HepG2 (cell line): ENCODE measurements around the gene PPP4R2. TPM values are rescaled to one million over a fixed set of nuclear protein-coding genes. Genes with fewer than 3 reads are reported as not detected.

Experiments
- ATAC-seq: fragments of 200-7000 bp; cut with Tn5 transposase; 3 replicates; pipeline ENCODE4 v1.9.1; 2020; ENCODE audit warnings: mild to moderate bottlenecking, moderate library complexity
- BruUV-seq: library from RNA; stranded (reverse); fragments of 400-500 nt; replicated peaks from 2 replicates; lab custom pipeline; 2021; lab: Mats Ljungman, UMichigan
- CTCF ChIA-PET: fragments of 300-600 bp; formaldehyde crosslinking; extraction: SDS; loops from one replicate; lab custom pipeline; 2021; ENCODE audit warnings: low total read pairs, inconsistent platforms, low intra/inter-chr PET ratio; lab: Yijun Ruan, JAX
- POLR2A ChIA-PET: fragments of 350-600 bp; sonication (Branson Sonifier 250); formaldehyde crosslinking; loops from one replicate; lab custom pipeline; 2020; ENCODE audit warnings: antibody characterized with exemption, inconsistent platforms; lab: Yijun Ruan, JAX
- DNase-seq: peaks from one replicate; pipeline ENCODE4 v3.0.0-alpha.2; 2015; ENCODE audit warnings: low spot score
- FAIRE-seq: peaks from 3 replicates; lab custom pipeline; 2011; peaks lifted over from hg19 to GRCh38; lab: Jason Lieb, UNC
- H2AFZ ChIP-seq: one replicate; pipeline ENCODE4 v1.6.1; 2011; ENCODE audit warnings: low read length, inconsistent platforms
- H3K27ac ChIP-seq: fragments of 300-600 bp; 3 replicates; pipeline ENCODE4 v1.8.0; 2011; ENCODE audit warnings: mixed run types, mild to moderate bottlenecking, mixed read lengths, low read length, inconsistent platforms; ENCODE audit not compliant: insufficient read depth; ENCODE audit errors: extremely low read length
- H3K27me3 ChIP-seq, 2 experiments: fragments of 200-600 bp in 1 of 2; 2 replicates in 1 of 2; 3 replicates in 1 of 2; pipeline versions ENCODE4 v1.6.0 to v1.8.0; 2011; ENCODE audit warnings: low read length in 2 of 2, mild to moderate bottlenecking in 2 of 2, moderate library complexity in 2 of 2, inconsistent platforms in 1 of 2; ENCODE audit not compliant: insufficient read depth in 2 of 2, control insufficient read depth in 1 of 2
- H3K36me3 ChIP-seq, 2 experiments: fragments of 200-600 bp in 1 of 2; replicated peaks in 1 of 2; 2 replicates in 1 of 2; 3 replicates in 1 of 2; pipeline versions ENCODE4 v1.5.1 to v1.8.0; 2011; ENCODE audit warnings: low read length in 2 of 2, inconsistent platforms in 1 of 2; ENCODE audit not compliant: insufficient read depth in 2 of 2, control insufficient read depth in 1 of 2
- H3K4me1 ChIP-seq: 2 replicates; pipeline ENCODE4 v1.5.1; 2012; ENCODE audit warnings: low read length, inconsistent platforms; ENCODE audit not compliant: insufficient read depth
- H3K4me2 ChIP-seq: 2 replicates; pipeline ENCODE4 v1.6.0; 2011; ENCODE audit warnings: low read depth, low read length, inconsistent platforms
- H3K4me3 ChIP-seq, 3 experiments: fragments of 200-600 bp in 1 of 3; sonication (generic), shearing (Covaris generic) in 1 of 3; replicated peaks in 1 of 3; 2 replicates each; pipeline ENCODE4 v1.5.1; 2011 to 2016; ENCODE audit warnings: low read length in 3 of 3, inconsistent platforms in 2 of 3, low read depth in 2 of 3, mild to moderate bottlenecking in 2 of 3, control low read depth in 1 of 3, mixed read lengths in 1 of 3; ENCODE audit not compliant: insufficient read depth in 1 of 3
- H3K79me2 ChIP-seq: one replicate; pipeline ENCODE4 v1.6.1; 2011; ENCODE audit warnings: low read length, inconsistent platforms; ENCODE audit not compliant: insufficient read depth
- H3K9ac ChIP-seq: 2 replicates; pipeline ENCODE4 v1.6.0; 2011; ENCODE audit warnings: mild to moderate bottlenecking, low read depth, low read length, inconsistent platforms; ENCODE audit not compliant: insufficient read depth
- H3K9me3 ChIP-seq: 2 replicates; pipeline ENCODE4 v1.5.1; 2012; ENCODE audit warnings: mild to moderate bottlenecking, low read length
- H4K20me1 ChIP-seq: 2 replicates; pipeline ENCODE4 v1.6.0; 2011; ENCODE audit warnings: inconsistent platforms, mild to moderate bottlenecking, low read length, moderate library complexity; ENCODE audit not compliant: insufficient read depth
- E2F2 ChIP-seq: sonication (generic); formaldehyde crosslinking; IDR thresholded peaks from 2 replicates; pipeline ENCODE4 v1.4.0; 2020; ENCODE audit warnings: missing genetic modification reagents, borderline replicate concordance
- STAT6 ChIP-seq: sonication (generic); formaldehyde crosslinking; IDR thresholded peaks from 2 replicates; pipeline ENCODE4 v1.4.0; 2020; ENCODE audit warnings: missing genetic modification reagents, mild to moderate bottlenecking, borderline replicate concordance
- ZNF124 ChIP-seq: sonication (generic); formaldehyde crosslinking; IDR thresholded peaks from 2 replicates; pipeline ENCODE4 v1.4.0; 2020; ENCODE audit warnings: missing genetic modification reagents
- ZNF691 ChIP-seq: sonication (generic); formaldehyde crosslinking; IDR thresholded peaks from 2 replicates; pipeline ENCODE4 v1.4.0; 2020; ENCODE audit warnings: missing genetic modification reagents, low read depth, mild to moderate bottlenecking, borderline replicate concordance
- WGBS: methylation state at CpG from one replicate; pipeline ENCODE4 v1.1.6; 2017; ENCODE audit warnings: low lambda C conversion rate; 5-methylcytosine and 5-hydroxymethylcytosine counted together
- in situ Hi-C: cut with HindIII; loops from 2 replicates; pipeline ENCODE4 v1.10.0; 2017; ENCODE audit warnings: low pct_unique_long_range_greater_than_20kb; ENCODE audit not compliant: extremely low pct_ligation_motif_present
- intact Hi-C: fragments of 100-400 bp; cut with micrococcal nuclease; formaldehyde crosslinking; loops from one replicate; pipeline ENCODE4 v1.10.0; 2022; ENCODE audit not compliant: unreplicated experiment
- polyA plus RNA-seq, 8 experiments: library from polyadenylated mRNA; depleted of rRNA in 3 of 8; stranded (reverse) in 7 of 8; unstranded in 1 of 8; fragments of >200 nt; fragmentation: Illumina TruSeq in 4 of 8; extraction: Trizol in 4 of 8; gene quantifications; 2 replicates each; pipeline versions ENCODE4 v1.2.1 to v1.2.3, GENCODE V29; 2011 to 2016; ENCODE audit warnings: low read depth in 4 of 8, missing spikeins in 1 of 8, mixed read lengths in 1 of 8; ENCODE audit not compliant: insufficient read depth in 1 of 8
- total RNA-seq, 5 experiments: library from RNA; depleted of rRNA; stranded (reverse); fragments of >200 nt; fragmentation: Illumina TruSeq; extraction: Trizol; gene quantifications; 2 replicates each; pipeline ENCODE4 v1.2.3, GENCODE V29; 2016; ENCODE audit warnings: low read depth in 1 of 5

PPP4R2 gene
- total and polyA plus RNA-seq, 2 of the 13 experiments (the other 11 are each of a cell fraction or from before 2014, with no cell fraction given), result 22.3 to 161 TPM

- H4K20me1 ChIP-seq, result no peaks in the 10 kb centered on the region
- no peak for ATAC-seq
- no TSS peak for BruUV-seq
- no peak for FAIRE-seq
- 98% methylated on average over 4 of the region's 4 CpGs for WGBS
- DNase-seq, result no peak
- in situ Hi-C loops (no loop called here), intact Hi-C loops (no loop called here)
- ChIA-PET POLR2A (no interaction called here), CTCF (no interaction called here)
- H2AFZ ChIP-seq, result no peak overlapping the region
- H3K27ac ChIP-seq, result no peak overlapping the region
- no peaks in the 10 kb centered on the region for H3K27me3 ChIP-seq
- H3K4me3 ChIP-seq, result no peak overlapping the region
- H3K4me1 ChIP-seq, result peaks cover 37% of the 10 kb centered on the region
- no peak overlapping the region for H3K9ac ChIP-seq
- H3K9me3 ChIP-seq, result no peaks in the 10 kb centered on the region
- no peaks in the 10 kb centered on the region for H3K36me3 ChIP-seq
- H3K4me2 ChIP-seq, result no peak overlapping the region
- TF ChIP-seq ZNF124 (CRISPR knock-in tag) (no peak), E2F2 (CRISPR knock-in tag) (no peak), ZNF691 (CRISPR knock-in tag) (no peak), STAT6 (CRISPR knock-in tag) (no peak)
- H3K79me2 ChIP-seq, result no peaks in the 10 kb centered on the region
These were observed 21.7 kb upstream of the PPP4R2 start for GRCh38 chr3:72974956-72975355.
